GM18508 (cell line): ENCODE data around the gene TOX4.
"Not testable (repeated sequence)": the region's sequence is repeated elsewhere in the genome, so short reads cannot be mapped to it uniquely, and the experiment has no call there.

Experiments
- ATAC-seq: cut with Tn5 transposase; IDR thresholded peaks from one replicate; pipeline ENCODE4 v1.9.1; 2021; ENCODE audit warnings: moderate number of reproducible peaks; ENCODE audit not compliant: insufficient read depth, unreplicated experiment

Gene TOX4

DNA sequence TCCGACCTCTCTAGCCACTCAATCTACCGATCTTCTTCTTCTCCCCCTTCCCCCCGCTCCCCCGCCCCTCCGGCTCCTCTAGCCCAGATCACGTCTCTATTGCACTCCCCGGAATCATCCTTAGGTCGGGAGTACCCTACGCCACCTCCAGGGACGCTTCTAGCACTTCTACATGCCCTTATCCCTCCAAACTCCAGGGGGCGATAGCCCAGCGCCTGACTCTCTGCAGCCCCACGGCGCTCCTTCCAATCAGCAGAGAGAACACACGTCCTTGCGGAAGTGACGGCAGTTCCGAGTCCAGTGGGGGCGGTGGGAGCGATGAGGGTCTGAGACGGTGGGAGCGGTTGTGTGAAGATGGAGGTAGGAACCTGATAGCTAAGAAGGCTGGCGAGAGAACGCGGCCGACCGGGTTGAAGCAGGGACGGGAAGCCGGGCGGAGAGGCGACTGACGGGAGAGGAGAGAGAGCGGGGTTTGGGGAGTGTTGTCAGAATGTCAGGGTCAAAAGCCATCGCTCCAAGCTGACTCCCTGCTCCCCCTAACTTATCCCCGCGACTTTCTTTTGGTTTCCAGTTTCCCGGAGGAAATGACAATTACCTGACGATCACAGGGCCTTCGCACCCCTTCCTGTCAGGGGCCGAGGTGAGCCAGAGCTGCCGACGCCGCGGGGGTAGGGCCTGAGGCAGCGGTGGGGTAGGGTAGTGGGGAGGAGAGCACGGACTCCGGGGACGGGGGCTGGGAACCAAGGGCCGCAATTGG is at the start of gene TOX4, which contains the start of gene RAB2B:
Gene TOX4 (plus strand): TSS at position 271 of the 757 bp plus-strand sequence. CDS start 84 bp downstream, at position 355.
Gene RAB2B (minus strand): TSS at position 35 of the 757 bp plus-strand sequence. CDS start 87 bp downstream, outside the sequence.
- peak; percentile 96 for ATAC-seq

DNA sequence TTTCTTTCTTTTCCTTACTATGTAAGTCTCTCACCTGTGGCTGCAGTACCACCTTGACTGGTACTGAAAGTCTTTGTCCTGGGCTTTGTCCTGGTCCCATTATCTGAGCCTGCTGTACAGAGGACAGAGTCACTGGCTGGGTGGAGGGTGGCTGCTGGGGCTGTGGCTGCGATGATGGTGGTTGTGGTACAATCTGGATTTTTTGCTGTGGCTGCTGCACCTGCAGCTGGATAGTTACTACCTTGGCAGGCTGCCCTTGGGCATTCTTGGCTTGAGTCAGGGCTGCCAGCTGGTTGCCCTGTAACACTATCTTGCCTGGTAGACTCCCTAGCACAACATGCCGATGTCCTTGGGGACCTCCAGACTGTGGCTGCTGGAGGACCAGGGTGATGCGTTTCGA is 48.1 kb upstream of the TOX4 start:
- no peak for ATAC-seq

DNA sequence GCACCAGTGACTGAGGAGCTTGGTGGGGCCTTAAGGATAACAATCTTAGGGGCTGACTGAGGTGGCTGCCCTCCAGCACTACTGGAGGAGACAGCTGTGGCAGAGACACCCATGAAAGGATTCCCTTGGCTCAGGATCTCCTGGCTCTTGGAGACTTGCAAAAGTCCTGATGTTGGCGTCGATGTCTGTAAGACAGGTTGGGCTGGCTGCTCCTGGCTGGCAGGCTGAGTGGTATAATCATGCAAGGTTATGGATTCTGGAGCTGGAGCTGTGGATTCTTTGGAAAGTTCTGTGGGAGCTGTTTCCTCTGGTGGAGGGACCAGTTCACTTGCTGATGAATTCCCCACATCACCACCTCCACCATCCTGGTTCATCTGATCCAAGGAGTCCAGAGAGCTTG is 45.9 kb upstream of the TOX4 start:
- no peak for ATAC-seq

DNA sequence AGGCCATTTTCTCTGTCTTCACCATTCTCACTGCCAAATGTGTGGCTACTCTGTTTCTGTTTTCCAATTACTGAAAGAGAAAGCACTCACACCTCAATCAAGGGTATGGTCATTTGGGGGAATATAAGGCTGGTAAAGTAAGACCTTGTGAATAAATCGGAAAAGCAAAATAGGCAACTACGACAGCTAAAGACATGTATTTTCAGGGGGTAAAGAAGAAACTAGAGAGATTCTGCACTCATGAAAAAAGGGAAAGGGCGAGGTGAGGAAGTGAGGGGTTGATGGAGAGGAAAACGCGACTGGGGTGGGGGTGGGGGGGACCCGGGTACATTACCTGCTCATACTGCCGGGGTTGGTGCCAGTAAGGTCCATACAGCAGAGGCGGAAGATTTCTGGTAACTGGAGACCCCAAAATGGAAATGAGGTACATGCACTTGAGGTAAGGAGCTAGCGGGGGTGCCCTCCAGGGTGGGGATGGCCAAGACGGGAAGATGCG is 40.4 kb upstream of the TOX4 start:
- ATAC-seq: no peak

DNA sequence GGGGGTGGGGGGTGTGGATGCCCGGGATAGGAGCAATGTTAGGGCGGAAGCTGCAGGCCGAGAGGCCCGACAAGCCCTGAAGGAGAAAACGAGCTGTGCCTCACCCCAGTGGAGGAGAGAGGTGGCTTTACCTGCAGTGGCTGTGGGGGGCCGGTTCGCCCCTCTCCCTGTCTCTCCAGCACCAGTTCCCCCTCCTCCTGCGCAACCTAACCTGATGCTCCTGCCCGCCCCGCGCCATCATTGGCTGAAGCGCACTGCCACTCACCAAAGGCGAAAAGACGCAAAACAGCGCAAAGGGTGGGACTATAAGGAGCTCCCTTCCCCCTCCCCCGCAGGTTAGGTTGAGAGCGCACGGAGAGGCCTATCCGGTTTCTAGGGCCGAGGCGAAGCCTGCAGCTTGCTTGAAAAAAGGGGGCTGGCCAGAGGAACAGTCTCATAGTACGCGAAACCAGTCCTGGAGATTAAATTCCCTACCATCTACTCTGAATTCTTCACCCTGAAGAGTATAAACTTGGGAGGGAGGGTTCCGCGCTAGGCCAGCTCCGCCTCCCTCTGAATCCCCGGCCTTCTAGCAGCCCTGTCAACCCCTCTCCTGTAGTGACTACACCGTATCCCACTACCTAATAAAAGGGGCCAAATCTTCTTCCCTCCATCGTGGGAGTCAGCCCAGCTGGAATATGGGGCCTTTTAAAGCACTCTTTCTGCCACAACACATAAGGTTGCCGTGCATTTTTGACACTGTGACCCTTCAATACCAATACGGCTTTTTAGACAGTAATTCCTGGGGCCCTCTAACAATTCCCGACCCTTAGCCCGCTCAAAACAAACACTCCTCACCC is 39.7 kb upstream of the TOX4 start:
- peak; percentile 95 for ATAC-seq

DNA sequence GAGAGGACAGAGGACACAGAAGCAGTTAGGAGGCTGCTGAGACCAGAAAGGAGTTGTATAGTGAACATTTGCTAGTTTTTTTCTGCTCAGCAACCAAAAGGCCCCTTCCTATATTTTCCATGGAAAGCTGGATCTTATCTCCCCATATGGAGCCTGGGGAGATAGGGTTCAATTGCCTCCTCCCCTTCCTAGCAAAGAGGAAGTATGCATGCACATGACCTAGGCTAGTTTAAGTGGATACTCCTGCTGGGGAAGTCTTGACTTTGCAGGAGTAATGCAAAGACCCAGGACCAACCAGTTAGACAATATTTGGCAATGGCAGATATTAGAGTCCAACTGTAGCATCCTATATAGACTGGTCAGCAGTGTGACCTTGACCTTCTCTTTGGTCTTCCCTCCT is 36.1 kb upstream of the TOX4 start:
- no peak for ATAC-seq

DNA sequence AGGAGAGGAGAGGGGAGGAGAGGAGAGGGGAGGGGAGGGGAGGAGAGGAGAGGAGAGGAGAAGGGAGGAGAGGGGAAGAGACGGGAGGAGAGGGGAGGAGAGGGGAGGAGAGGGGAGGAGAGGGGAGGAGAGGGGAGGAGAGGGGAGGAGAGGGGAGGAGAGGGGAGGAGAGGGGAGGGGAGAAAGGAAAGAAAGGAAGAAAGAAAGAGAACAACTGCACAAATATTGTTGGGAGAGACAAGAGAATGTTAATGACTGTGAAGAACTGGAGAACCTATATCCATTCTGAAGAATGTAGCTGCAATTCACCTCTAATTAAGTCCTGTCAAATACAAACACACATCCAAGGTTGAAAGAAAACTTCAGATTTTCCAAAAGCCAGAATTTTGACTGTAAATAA is 34.3 kb upstream of the TOX4 start:
- not testable (repeated sequence) for ATAC-seq

DNA sequence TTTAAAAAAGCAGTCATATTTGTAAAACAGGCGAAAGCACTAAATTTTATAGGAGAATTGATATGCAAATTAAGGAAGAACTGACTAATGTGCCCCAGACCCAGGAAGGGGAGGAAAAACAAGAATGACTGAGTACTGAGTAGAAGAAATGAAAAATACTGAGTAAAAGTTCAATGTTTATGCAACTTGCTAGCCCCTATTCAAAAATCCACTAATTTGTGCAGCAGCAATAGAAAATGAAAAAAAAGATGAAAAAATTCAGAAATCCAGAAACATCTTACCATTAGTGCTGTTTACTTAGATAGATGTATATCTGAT is 27.1 kb upstream of the TOX4 start:
- no peak for ATAC-seq

DNA sequence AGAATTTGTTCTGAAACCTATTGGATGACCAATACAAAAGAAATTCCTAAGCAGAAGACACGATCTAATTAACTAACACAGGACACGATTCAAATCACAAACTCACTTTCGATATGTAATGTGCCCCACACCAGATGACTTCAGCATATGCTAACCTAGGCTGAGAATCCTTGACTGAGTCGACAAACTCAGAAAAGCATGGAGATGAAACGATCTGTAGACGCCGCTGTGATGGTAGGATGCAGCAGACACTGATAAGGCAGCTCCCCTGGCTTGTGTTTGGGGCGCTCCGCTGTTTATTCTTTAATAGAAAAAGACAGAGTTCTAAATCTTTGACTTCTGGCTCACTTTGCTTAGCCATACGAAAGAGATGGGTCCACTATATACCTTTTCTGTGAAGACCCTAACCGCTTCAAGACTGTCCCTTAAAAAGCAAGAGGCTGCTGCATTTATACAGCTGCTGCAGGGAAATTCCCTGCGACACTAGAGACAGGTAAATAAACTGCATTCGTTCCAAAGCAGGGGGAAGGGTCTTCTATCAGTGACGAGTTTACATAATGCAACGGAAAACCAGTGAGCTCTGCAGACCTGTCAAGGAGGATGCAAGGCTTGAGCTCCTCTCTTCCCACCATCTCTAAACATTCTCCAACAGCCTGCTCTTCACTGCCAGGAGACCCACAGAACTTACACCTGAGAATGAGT is 22.0 kb upstream of the TOX4 start:
- ATAC-seq: no peak

DNA sequence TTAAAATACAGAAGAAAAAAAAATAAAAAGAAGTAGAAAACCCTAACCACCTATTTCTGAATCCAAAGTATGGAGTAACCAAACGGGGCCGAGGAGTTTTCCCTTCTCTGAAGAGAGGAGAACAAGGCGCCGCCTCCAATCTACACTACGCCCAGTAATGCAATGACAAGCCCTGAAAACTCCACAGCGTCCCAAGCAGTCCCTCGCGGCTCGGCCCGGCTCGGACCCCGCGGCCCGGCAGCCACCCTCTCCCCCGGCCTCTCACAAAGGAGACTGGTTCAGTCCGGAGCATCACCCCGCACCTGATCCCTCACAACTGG is 21.4 kb upstream of the TOX4 start:
- ATAC-seq: peak; percentile 3

DNA sequence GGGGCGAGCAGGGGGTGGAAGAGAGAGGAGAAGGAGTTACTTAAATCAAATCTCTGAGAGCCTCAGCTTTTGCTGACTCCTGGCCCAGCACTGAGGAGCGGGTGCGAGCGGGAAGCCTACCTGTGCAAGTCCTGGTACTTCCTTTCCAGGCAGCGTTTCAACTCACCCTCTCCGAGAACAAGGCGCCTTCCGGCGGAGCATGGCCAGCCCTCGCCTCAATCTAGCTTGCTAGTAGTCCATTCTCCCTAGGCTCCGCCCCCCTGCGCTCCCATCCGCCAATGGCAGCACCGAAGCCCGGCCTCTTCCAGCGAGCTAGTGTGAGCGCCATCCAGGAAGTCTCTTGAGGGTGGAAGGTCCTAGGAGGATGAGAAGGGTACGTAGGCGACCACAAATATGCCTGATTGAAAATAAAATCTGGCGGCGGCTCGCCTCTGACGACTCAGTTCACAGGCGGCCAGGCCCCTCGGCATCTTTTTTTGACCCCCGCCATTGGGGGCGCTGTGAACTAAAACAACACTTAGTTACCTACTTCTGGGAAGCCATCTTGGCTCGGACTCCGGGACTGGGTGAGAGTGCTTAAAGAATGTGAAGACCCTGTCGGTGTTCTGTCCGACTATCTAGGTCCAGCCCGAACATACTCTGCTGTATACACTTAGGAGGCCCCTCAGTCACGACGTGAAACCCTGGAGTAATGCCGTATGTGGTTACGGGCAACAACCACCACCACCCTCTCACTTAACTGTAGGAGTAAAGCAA is 20.9 kb upstream of the TOX4 start, which contains the start of gene CHD8:
Gene CHD8 (minus strand): TSS at position 212 of the 756 bp plus-strand sequence. CDS start 24,480 bp downstream, outside the sequence.
- peak; percentile 94 for ATAC-seq

DNA sequence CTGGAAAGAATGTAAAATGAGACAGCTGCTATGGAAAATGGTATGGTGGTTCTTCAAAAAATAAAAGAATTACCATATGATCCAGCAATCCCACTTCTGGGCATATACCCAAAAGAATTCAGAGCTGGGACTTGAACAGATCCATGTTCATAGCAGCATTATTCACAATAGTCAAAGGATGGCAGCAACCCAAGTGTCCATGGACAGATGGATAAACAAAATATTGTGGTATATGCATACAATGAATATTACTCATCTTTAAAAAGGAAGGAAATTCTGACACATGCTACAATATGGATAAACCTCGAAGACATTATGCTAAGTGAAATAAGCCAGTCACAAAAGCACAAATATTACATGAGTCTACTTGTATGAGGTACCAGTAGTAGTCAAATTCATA is 9.4 kb upstream of the TOX4 start:
- no peak for ATAC-seq

DNA sequence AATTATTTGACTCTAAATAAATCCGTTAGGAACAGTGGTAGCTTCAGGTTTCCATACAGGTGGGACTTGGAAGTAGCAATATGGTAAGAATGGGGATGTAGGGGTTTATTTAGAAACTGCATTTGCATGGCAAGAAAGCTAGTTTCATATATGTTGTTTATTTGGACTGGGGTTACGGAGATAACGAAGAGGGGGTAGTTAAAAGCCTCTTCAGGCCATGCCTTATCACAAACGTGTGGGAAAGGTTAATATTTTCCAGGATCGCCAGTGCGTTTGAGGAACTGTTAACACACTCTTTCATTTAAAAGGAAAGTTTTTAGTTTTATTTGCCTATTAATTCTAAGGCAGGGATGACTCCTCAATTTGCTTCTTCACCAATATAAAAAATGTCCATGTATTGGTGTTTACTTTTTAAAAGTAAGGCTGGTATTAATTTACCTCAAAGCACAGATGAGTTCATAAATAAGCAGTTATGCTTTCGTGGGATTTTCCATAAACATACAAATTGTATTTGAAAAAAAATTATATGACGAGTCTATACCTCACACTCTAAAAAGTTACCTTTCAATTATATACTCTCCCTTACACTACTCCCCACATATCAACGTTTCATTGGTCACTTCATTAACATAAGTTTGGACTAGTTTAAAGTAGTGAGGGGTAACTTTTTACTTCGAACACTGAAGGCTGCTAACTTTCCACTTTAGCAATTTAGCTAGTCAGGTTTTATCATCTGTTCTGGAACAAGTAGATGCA is 1.1 kb upstream of the TOX4 start:
- ATAC-seq: no peak

DNA sequence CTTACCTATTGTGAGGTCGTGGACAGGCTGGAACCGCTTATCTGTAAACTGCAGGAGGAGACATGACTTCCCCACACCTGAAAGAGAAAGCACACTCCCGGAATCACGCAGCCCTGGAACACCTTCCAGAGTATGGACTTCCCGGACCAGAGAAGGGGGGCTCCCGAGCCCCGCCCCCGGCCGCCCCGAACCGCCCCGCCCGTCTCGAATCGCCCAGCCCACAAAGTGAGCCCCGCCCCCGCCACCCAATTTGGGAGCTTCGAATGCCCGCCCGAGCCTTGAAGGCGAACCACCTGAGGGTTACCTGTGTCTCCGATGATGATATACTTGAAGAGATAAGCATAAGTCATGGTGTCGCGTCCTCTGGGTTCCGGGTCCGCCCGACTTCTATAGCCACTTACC is 471 bp upstream of the TOX4 start:
- ATAC-seq: no peak

DNA sequence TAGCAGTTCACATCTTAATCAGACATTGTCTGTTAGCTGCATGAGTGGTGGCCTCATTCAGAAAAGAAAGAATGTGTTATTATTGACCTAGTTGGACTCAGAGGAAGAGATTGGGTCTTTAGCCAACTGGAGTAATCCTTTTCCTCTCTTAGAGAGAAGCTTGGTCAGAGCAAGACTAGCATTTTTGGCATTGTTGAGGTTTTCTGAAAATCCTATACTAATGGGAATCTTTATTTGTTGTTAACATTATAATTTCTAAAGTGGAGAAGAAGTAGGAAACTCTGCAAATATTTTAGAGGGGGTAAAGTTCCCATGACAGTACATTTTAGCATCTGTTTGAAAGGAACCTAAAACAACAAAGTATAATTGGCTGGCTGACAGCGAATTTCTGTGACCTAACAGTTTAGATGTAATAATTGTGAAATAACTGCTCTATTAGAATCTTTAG is 9.7 kb downstream of the TOX4 start:
- ATAC-seq: no peak

DNA sequence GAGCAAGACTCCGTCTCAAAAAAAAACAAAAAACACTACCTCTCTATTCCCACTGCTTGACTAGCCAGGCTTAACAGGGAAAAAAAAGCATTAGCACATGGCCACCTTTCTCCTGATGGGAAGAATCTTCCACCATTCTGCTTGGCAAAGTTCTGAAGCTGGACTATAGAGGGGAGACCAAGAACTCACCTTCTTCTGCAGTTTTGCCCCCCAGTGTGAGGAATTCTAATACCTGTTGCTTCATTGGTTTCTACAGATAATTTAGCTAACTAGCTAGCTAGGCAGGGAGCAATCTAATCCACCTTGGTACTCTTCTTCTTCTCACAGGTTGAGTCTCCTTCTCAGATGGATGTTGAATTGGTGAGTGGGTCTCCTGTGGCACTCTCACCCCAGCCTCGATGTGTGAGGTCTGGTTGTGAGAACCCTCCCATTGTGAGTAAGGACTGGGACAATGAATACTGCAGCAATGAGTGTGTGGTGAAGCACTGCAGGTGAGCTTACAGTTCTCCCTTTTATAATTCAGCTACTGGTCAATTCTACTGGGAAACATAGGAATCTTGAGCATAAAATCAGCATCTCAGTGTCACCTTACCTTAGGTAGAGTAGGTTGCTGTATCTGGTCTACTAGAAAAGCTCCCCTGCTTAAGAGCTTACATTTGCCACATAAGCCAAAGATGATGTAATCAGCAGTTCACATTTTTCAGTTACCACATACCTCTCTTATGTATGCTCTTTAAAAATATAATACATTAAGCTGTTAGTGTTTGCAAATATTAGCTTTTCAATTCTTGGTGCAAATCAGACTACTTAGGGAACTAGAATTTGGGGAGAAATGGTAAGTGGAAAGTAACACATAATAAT is 18.1 kb downstream of the TOX4 start:
- ATAC-seq: no peak

DNA sequence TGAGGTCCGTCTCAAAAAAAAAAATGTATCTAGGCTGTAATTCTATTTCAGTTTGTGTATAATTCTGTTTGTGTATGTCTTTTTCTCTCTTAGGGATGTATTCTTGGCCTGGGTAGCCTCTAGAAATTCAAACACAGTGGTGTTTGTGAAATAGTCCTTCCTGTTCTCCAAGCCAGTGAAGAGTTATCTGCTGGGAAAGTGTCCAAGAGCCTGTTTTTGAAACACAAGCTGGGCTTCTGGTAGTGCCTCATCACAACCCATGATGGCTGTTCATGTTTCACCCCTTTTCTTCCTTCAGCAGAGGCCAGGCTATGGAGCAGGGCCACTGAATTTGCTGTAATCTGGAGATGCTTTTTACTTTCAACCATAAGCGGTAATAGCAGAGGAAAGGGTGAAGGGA is 19.5 kb downstream of the TOX4 start:
- ATAC-seq: no peak
